ENCODE data around the gene INSYN2B.
"Not testable (repeated sequence)": the region's sequence is repeated elsewhere in the genome, so short reads cannot be mapped to it uniquely, and the experiment has no call there.

INSYN2B gene

GRCh38 chr5:169964246-169964645 lies 16.0 kb downstream of the INSYN2B start:
- TF ChIP-seq CTCF (conservative IDR thresholded peaks at IDR 0.05; ENCODE audit: low read depth, low read length), result no peak
- no peak for DNase-seq (ENCODE audit: low read depth)
- H3K4me3 ChIP-seq (ENCODE audit: low read depth, low read length), result no peak overlapping the region

- no peak overlapping the region for H3K4me3 ChIP-seq (ENCODE audit: low read depth, low read length)
- no peak for DNase-seq (ENCODE audit: low read depth)
- no peak for TF ChIP-seq CTCF (conservative IDR thresholded peaks at IDR 0.05; ENCODE audit: low read depth, low read length)
Measured at GRCh38 chr5:169960659-169961058, 19.6 kb downstream of the INSYN2B start.

GRCh38 chr5:169958278-169958677 lies 22.0 kb downstream of the INSYN2B start:
- H3K4me3 ChIP-seq (ENCODE audit: low read depth, low read length), result no peak overlapping the region
- no peak for DNase-seq (ENCODE audit: low read depth)
- no peak for TF ChIP-seq CTCF (conservative IDR thresholded peaks at IDR 0.05; ENCODE audit: low read depth, low read length)

DNA sequence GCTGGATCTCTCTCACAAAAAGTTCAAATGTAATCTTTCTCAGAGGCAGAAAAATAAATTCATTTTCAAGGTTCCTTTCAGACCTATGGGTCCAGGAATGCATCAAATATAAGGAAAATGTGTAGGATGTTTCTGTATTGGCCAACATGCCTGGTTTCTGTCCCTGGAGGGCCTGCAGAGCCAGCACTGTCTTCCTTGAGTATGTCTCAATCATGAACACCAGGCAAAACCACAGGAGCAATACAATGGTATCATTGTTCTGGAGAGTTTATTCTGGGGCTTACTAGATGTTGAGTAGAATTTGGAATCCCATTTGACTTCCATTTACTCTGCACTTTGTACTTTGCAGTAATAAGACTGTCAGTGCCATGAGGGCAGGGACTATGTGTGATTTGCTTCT lies 23.5 kb downstream of the INSYN2B start:
- TF ChIP-seq CTCF (conservative IDR thresholded peaks at IDR 0.05; ENCODE audit: low read depth, low read length), result no peak
- no peak for DNase-seq (ENCODE audit: low read depth)
- H3K4me3 ChIP-seq (ENCODE audit: low read depth, low read length), result no peak overlapping the region

DNA sequence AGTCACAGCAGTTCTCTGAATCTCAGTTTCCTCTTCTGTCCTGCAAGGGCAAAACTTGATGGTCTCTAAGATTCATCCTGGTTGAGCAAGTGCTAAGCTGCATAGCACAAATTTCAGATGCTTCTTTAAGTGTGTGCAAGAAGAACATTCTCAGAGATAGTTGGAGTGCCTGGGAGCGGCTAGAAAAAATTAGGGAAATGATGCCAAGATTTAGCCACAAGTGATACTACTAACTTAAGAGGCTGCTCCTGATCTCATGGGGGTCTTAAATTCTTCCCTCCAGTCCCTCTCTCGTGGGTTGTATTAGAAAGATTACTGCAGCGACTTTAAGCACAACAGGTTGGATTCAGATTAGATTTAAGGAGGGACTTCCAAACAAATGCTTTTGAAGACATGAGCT lies 24.2 kb downstream of the INSYN2B start:
- no peak overlapping the region for H3K4me3 ChIP-seq (ENCODE audit: low read depth, low read length)
- no peak for TF ChIP-seq CTCF (conservative IDR thresholded peaks at IDR 0.05; ENCODE audit: low read depth, low read length)
- DNase-seq (ENCODE audit: low read depth), result no peak

GRCh38 chr5:169954786-169955185 lies 25.5 kb downstream of the INSYN2B start:
- DNase-seq (ENCODE audit: low read depth), result no peak
- TF ChIP-seq CTCF (conservative IDR thresholded peaks at IDR 0.05; ENCODE audit: low read depth, low read length), result no peak
- H3K4me3 ChIP-seq (ENCODE audit: low read depth, low read length), result no peak overlapping the region

DNA sequence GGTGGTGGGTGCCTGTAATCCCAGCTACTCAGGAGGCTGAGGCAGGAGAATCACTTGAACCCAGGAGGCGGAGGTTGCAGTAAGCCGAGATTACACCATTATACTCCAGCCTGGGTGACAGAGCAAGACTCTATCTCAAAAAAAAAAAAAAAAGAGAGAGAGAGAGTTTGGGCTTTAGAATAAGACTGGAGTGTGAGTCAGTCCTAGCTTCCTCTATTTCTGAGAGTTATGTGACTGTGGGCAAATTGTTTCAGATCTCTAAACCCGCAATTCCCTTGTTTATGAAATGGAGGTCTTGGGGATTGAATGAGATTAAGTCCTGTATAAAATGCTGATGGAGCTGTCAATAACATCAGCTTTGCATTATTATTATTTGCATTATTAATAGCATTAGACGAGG lies 27.1 kb downstream of the INSYN2B start:
- not testable (repeated sequence) for H3K4me3 ChIP-seq (ENCODE audit: low read depth, low read length)
- peak; percentile 55 for DNase-seq (ENCODE audit: low read depth)

GRCh38 chr5:169950333-169950732 lies 30.0 kb downstream of the INSYN2B start:
- no peak for TF ChIP-seq CTCF (conservative IDR thresholded peaks at IDR 0.05; ENCODE audit: low read depth, low read length)
- no peak for DNase-seq (ENCODE audit: low read depth)
- no peak overlapping the region for H3K4me3 ChIP-seq (ENCODE audit: low read depth, low read length)

Data from choroid plexus epithelial cell (primary cell).